Hypothalamus (tissue), 51 donors: ENCODE measurements around the gene DSEL.

Source experiments
- DNase-seq, 51 donors: peaks; one replicate each; lab custom pipeline; 2025; lab: John Stamatoyannopoulos, UW

Gene DSEL

GRCh38 chr18:67516539-67517443, at the start of gene DSEL:
DSEL (minus strand) TSS chr18:67516720; CDS start chr18:67514608, 2,112 bp downstream.
- peak; percentile 75 to 100 (median 98) for DNase-seq

GRCh38 chr18:67553437-67553836, 36.9 kb upstream of the DSEL start:
- no peak for DNase-seq

- no peak for DNase-seq
Measured at GRCh38 chr18:67550872-67551520, 34.5 kb upstream of the DSEL start.

- DNase-seq = no peak
Measured at GRCh38 chr18:67549946-67550345, 33.4 kb upstream of the DSEL start.

- DNase-seq = no peak
Measured at GRCh38 chr18:67545681-67546080, 29.2 kb upstream of the DSEL start.

- DNase-seq = no peak
Measured at GRCh38 chr18:67540559-67540958, 24.0 kb upstream of the DSEL start.

GRCh38 chr18:67531929-67532328, 15.4 kb upstream of the DSEL start:
- DNase-seq = no peak

- DNase-seq = peak in 21 of 51 donors; percentile 2 to 66 (median 30)
Measured at GRCh38 chr18:67525328-67526099, 9.0 kb upstream of the DSEL start.

- no peak for DNase-seq
Measured at GRCh38 chr18:67520351-67520921, 3.9 kb upstream of the DSEL start.

GRCh38 chr18:67519592-67519991, 3.1 kb upstream of the DSEL start:
- no peak for DNase-seq

- no peak for DNase-seq
Measured at GRCh38 chr18:67518566-67518965, 2.0 kb upstream of the DSEL start.

- peak in 18 of 51 donors; percentile 3 to 66 (median 20) for DNase-seq
Measured at GRCh38 chr18:67517444-67517765, 885 bp upstream of the DSEL start.

- DNase-seq = peak; percentile 26 to 88 (median 75)
Measured at GRCh38 chr18:67515942-67516538, 480 bp downstream of the DSEL start.

GRCh38 chr18:67514901-67515540, 1.5 kb downstream of the DSEL start:
- DNase-seq = peak in 1 of 51 donors; percentile 68

- DNase-seq = peak in 1 of 51 donors; percentile 27
Measured at GRCh38 chr18:67514465-67514864, 2.1 kb downstream of the DSEL start.

- DNase-seq = no peak
Measured at GRCh38 chr18:67513280-67513679, 3.2 kb downstream of the DSEL start.

GRCh38 chr18:67511840-67512239, 4.7 kb downstream of the DSEL start:
- DNase-seq = peak in 5 of 51 donors; percentile 4 to 59 (median 7)

GRCh38 chr18:67510831-67511230, 5.7 kb downstream of the DSEL start:
- no peak for DNase-seq

- DNase-seq = peak in 2 of 51 donors; percentile 55 to 65
Measured at GRCh38 chr18:67509741-67510391, 6.7 kb downstream of the DSEL start.
